ENCODE data around the gene LRP6. TPM values are rescaled to one million over a fixed set of nuclear protein-coding genes. Genes with fewer than 3 reads are reported as not detected.

Gene LRP6
- total and polyA plus RNA-seq, 4 donors: 9.4 to 125 (median 26.8) TPM

DNA sequence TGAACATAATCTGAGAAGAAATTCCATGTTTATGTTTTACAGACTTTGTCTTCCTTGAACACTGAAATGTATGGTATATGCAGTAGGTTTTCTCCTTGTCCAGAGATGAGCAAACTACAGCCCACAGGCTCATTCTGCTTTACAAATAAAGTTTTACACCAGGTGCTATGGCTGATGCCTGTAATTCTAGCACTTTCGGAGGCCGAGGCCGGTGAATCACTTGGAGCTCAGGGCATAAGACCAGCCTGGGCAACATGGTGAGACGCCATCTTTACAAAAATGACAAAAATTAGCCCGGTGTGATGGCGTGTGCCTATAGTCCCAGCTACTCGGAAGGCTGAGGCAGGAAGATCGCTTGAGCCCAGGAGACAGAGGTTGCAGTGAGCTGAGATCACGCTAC is 64.7 kb downstream of the LRP6 start:
- no peak overlapping the region for H3K9ac ChIP-seq (ENCODE audit: insufficient read depth in 1 of 2, low read length in 2 of 2)
- H3K4me3 ChIP-seq: no peak overlapping the region
- peaks cover 0 to 23% (median 5%) of the 10 kb centered on the region in 4 donors for H3K36me3 ChIP-seq (ENCODE audit: control insufficient read depth in 4 of 4, insufficient read depth in 4 of 4, low read length in 4 of 4)
- no peak for ATAC-seq (ENCODE audit: insufficient read depth, low FRiP score)
- H3K4me1 ChIP-seq (ENCODE audit: control insufficient read depth in 5 of 5, insufficient read depth in 5 of 5, low read length in 5 of 5): peaks cover 0 to 13% (median 0%) of the 10 kb centered on the region in 5 donors
- WGBS, 2 donors: 95 to 98% methylated on average over 9 of the region's 9 CpGs
- no peak for DNase-seq
- H3K9me3 ChIP-seq (ENCODE audit: control insufficient read depth in 4 of 4, insufficient read depth in 3 of 4, low read length in 3 of 4): peaks cover 0 to 3% (median 0%) of the 10 kb centered on the region in 4 donors
- no peaks in the 10 kb centered on the region for H3K27me3 ChIP-seq (ENCODE audit: control insufficient read depth in 3 of 3, insufficient read depth in 3 of 3, low read length in 2 of 3)
- H3K27ac ChIP-seq (ENCODE audit: low read depth in 1 of 2, low read length in 1 of 2): no peak overlapping the region
- no peak for TF ChIP-seq CTCF (IDR thresholded peaks at IDR 0.05; ENCODE audit: control extremely low read depth, extremely low read depth)

GRCh38 chr12:12201274-12201758 is 65.5 kb downstream of the LRP6 start:
- DNase-seq (no peak), ATAC-seq (ENCODE audit: insufficient read depth, low FRiP score) (no peak)
- WGBS, 2 donors: 88 to 91% methylated on average over 3 of the region's 3 CpGs
- no peak for TF ChIP-seq CTCF (IDR thresholded peaks at IDR 0.05; ENCODE audit: control extremely low read depth, extremely low read depth)
- peaks cover 0 to 3% (median 0%) of the 10 kb centered on the region in 4 donors for H3K9me3 ChIP-seq (ENCODE audit: control insufficient read depth in 4 of 4, insufficient read depth in 3 of 4, low read length in 3 of 4)
- H3K4me1 ChIP-seq (ENCODE audit: control insufficient read depth in 5 of 5, insufficient read depth in 5 of 5, low read length in 5 of 5): peaks cover 0 to 13% (median 0%) of the 10 kb centered on the region in 5 donors
- no peaks in the 10 kb centered on the region for H3K27me3 ChIP-seq (ENCODE audit: control insufficient read depth in 3 of 3, insufficient read depth in 3 of 3, low read length in 2 of 3)
- H3K9ac ChIP-seq (ENCODE audit: insufficient read depth in 1 of 2, low read length in 2 of 2): no peak overlapping the region
- H3K27ac ChIP-seq (ENCODE audit: low read depth in 1 of 2, low read length in 1 of 2): peak overlapping the region in 1 of 2 donors; percentile 62
- no peak overlapping the region for H3K4me3 ChIP-seq
- H3K36me3 ChIP-seq (ENCODE audit: control insufficient read depth in 4 of 4, insufficient read depth in 4 of 4, low read length in 4 of 4): peaks cover 0 to 29% (median 7%) of the 10 kb centered on the region in 4 donors

GRCh38 chr12:12200363-12200762 is 66.5 kb downstream of the LRP6 start:
- DNase-seq: no peak
- WGBS, 2 donors: 94 to 96% methylated on average over 2 of the region's 2 CpGs
- no peaks in the 10 kb centered on the region for H3K27me3 ChIP-seq (ENCODE audit: control insufficient read depth in 3 of 3, insufficient read depth in 3 of 3, low read length in 2 of 3)
- no peak overlapping the region for H3K9ac ChIP-seq (ENCODE audit: insufficient read depth in 1 of 2, low read length in 2 of 2)
- H3K27ac ChIP-seq (ENCODE audit: low read depth in 1 of 2, low read length in 1 of 2): no peak overlapping the region
- H3K36me3 ChIP-seq (ENCODE audit: control insufficient read depth in 4 of 4, insufficient read depth in 4 of 4, low read length in 4 of 4): peaks cover 0 to 37% (median 7%) of the 10 kb centered on the region in 4 donors
- no peak for TF ChIP-seq CTCF (IDR thresholded peaks at IDR 0.05; ENCODE audit: control extremely low read depth, extremely low read depth)
- peaks cover 0 to 13% (median 0%) of the 10 kb centered on the region in 5 donors for H3K4me1 ChIP-seq (ENCODE audit: control insufficient read depth in 5 of 5, insufficient read depth in 5 of 5, low read length in 5 of 5)
- no peak overlapping the region for H3K4me3 ChIP-seq
- H3K9me3 ChIP-seq (ENCODE audit: control insufficient read depth in 4 of 4, insufficient read depth in 3 of 4, low read length in 3 of 4): peaks cover 0 to 3% (median 0%) of the 10 kb centered on the region in 4 donors
- ATAC-seq (ENCODE audit: insufficient read depth, low FRiP score): no peak

- no peak for TF ChIP-seq CTCF (IDR thresholded peaks at IDR 0.05; ENCODE audit: control extremely low read depth, extremely low read depth)
- DNase-seq: no peak
- ATAC-seq (ENCODE audit: insufficient read depth, low FRiP score): no peak
Observed at GRCh38 chr12:12198124-12198523, 68.7 kb downstream of the LRP6 start.

More at GRCh38 chr12:12198124-12198523, 68.7 kb downstream of the LRP6 start:
- H3K9me3 ChIP-seq (ENCODE audit: control insufficient read depth in 4 of 4, insufficient read depth in 3 of 4, low read length in 3 of 4): peaks cover 0 to 3% (median 0%) of the 10 kb centered on the region in 4 donors
- no peaks in the 10 kb centered on the region for H3K27me3 ChIP-seq (ENCODE audit: control insufficient read depth in 3 of 3, insufficient read depth in 3 of 3, low read length in 2 of 3)
- no peak overlapping the region for H3K27ac ChIP-seq (ENCODE audit: low read depth in 1 of 2, low read length in 1 of 2)
- H3K4me1 ChIP-seq (ENCODE audit: control insufficient read depth in 5 of 5, insufficient read depth in 5 of 5, low read length in 5 of 5): peaks cover 0 to 13% (median 0%) of the 10 kb centered on the region in 5 donors
- H3K9ac ChIP-seq (ENCODE audit: insufficient read depth in 1 of 2, low read length in 2 of 2): no peak overlapping the region
- WGBS, 2 donors: 94 to 100% methylated on average over 1 of the region's 1 CpG
- H3K36me3 ChIP-seq (ENCODE audit: control insufficient read depth in 4 of 4, insufficient read depth in 4 of 4, low read length in 4 of 4): peaks cover 0 to 37% (median 7%) of the 10 kb centered on the region in 4 donors
- no peak overlapping the region for H3K4me3 ChIP-seq

Data from lung (tissue), 12 donors.